NOMO-1 treated with DMSO at 0.1 percent for 48 hours (cell line): ENCODE measurements around the gene KLHL30.
A peak's percentile ranks its signal among the peaks of the same experiment; 100 is the strongest.

Source experiments
- DNase-seq: peaks from one replicate; lab custom pipeline; 2025; ENCODE audit not compliant: unreplicated experiment; lab: John Stamatoyannopoulos, UW

Gene KLHL30, protein sequence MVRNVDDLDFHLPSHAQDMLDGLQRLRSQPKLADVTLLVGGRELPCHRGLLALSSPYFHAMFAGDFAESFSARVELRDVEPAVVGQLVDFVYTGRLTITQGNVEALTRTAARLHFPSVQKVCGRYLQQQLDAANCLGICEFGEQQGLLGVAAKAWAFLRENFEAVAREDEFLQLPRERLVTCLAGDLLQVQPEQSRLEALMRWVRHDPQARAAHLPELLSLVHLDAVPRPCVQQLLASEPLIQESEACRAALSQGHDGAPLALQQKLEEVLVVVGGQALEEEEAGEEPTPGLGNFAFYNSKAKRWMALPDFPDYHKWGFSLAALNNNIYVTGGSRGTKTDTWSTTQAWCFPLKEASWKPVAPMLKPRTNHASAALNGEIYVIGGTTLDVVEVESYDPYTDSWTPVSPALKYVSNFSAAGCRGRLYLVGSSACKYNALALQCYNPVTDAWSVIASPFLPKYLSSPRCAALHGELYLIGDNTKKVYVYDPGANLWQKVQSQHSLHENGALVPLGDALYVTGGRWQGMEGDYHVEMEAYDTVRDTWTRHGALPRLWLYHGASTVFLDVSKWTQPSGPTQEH

DNA sequence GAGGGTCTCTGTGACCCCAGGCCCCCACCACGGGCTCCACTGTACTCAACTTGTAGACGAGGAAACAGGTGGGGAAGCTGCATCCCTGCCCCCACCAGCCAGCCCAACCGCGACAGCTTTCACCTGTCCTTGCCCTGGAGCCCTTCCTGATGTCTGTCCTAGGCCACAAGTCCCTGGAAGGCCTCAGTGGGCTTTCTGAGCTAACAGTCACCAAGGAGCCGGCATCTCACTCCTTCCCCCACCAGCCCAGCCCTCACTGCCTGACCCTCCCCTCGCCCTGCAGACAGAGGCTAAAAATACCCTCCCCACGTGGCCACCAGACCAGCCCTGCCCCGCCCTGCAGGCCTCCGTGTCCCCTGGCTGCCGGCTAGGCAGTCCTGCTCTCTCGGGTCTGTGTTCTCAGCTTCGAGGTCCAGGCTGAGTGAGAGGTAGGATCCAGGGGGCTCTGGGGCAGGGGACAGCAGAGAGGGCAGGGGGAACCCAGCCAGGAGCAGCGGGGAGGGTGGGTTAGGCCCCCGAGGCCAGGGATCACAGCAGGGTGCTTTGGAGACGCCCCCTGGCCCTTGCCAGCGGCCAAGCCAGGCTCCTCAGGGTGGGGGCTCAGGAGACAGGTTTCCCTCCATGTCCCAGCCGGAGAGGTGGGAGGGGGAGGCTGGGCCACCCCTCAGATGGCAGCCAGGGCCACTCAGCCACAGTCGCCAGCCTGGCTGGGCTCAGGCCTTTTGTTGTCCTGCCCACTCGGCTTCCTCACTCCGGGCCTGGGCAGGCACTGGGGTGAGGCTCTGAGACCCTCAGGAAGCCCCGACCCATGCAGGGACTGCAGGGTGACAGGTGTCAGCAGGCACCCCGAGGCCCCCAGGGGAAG, at the start of gene KLHL30:
Gene KLHL30, plus strand, starts transcription at position 338 of the 865 bp plus-strand sequence. CDS start 2,087 bp downstream, outside the sequence.
- DNase-seq, result peak; percentile 7

GRCh38 chr2:238090887-238091286, 47.6 kb upstream of the KLHL30 start:
- DNase-seq, result no peak

DNA sequence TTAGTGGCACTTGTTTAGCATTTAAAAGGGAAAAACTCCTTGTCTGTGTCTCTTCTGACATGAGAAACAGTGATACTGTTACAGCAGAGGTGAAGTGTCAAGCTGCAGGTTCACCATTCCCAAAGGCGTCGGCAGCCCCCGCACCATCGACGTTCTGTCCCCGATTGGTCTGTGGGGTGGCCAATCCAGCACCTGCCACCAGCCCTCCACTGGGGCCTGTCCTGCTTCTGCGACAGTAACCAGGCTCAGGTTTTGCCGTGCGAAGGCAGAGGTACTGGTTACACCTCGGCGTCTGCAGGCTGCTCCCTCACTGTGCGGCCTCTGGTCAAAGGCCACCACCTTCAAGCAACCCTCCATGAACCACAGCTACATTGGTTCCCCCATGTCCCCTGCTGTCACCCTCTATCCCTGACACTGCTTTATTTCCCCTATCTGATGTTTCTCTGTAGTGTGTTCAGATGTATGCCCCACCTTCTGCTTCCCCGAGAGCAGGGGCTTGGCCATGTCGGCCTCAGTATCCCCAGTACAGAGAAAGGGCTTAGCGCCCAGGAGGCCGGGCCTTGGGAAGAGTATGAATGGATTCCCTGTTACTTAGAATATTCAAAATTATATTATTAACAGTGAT, 46.9 kb upstream of the KLHL30 start:
- DNase-seq, result no peak

GRCh38 chr2:238092486-238093035, 45.9 kb upstream of the KLHL30 start:
- DNase-seq, result no peak

GRCh38 chr2:238093181-238094140, 45.0 kb upstream of the KLHL30 start:
- no peak for DNase-seq

- no peak for DNase-seq
Observed at GRCh38 chr2:238094438-238095022, 43.9 kb upstream of the KLHL30 start.

GRCh38 chr2:238095143-238095542, 43.3 kb upstream of the KLHL30 start:
- DNase-seq, result no peak

DNA sequence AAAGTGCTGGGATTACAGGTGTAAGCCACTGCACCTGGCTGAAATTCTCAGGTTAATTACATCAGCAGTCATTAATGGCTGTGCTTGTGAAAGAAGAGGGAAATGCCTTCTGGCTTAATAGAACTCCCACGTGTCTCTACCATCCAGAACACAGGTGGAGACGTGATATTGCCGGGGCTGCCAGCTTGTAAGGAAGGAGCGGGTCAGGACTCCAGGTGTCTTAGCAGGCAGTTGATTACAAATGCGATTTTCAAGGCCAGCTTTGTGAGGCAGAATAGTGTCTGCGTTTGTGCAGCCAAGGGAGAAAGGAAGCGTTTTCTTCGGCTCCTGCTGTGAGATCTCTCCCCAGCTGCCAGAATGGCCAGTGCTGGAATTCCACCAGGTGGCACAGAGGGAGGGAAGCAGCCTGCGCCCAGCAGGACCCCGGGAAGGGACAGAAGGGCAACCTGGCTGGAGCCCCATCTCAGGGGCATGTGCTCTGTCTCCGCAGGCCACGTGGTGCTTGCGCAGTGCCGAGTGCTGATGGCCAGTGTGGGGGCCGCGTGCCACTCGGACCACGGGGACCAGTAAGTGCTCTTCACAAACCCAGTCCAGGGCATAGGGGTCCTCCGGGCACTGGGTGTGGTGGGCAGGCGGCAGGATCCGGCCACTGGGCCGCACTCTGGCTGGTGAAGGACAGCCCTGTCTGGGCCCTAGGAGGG, 42.0 kb upstream of the KLHL30 start:
- no peak for DNase-seq

DNA sequence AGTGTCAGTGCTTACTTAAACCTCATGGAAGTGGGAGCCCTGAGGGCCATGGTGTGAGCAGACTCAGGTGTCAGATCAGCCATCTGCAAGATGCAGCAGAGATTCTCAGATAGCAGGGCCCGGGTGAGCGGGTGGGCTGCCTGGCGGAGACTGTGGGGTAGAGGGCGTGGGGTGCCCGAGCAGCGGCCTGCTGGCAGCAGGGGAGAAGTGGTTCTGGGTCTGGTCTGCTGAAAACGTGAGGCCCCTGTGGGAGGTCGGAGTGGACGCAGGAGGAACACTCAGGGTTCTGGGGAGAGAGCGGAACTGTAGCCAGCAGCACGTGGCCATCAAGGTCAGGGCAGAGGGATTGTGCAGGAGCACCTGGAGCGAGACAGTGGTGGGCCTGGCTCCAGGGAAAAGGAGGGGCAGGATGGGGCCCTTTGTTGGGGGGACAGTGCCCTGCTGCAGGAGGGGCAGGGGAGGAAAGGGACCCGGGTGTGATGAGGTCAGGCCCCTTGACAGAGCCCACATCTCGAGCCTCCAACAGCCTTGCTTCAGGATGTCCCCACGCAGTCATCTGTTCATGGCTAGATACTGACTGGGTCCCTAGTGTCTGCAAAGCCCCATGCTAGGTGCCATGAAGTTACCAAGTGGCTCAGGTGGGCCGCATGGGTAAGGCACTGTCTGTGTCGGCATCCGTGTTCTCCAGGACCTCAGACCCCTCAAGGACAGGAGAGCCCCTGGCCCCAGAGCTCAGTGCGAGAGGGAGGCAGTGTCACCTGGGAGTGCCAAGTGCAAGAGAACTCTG, 41.1 kb upstream of the KLHL30 start:
- DNase-seq, result no peak

DNA sequence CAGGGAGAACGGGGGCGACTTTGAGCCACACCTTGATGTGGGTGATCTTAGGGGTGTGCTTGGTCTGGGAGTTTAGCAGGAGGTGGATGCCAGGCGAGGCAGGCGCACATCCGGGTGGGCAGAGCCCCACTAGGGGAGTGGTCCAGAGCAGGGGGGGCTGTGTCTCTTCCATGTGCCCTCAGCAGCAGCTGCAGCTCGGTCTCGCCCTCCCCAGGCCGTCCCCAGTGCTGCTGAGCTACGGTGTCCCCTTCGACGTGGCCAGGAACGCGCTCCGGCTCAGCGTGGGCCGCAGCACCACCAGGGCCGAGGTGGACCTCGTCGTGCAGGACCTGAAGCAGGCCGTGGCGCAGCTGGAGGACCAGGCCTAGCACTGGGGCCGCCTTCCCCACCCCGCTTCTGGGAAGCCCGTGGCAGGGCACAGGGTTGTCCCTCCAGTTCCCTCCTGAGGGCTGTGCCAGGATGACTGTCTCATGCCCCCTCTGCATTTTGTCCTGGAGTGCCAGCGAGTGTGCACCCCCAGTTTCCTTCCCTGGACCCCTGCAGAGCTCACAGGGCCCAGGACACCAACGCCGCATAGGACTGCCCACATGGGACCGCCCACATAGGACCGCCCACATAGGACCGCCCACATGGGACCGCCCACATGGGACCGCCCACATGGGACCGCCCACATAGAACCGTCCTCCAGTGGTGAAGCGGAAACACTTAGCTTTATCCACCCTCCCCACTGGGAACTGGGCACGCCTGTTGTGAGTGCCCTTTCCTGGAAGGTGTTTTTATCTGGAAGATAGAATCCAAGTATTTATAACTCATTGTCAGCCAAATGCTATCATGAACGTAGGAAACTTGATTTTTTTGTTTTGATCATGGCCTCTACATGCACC, 40.2 kb upstream of the KLHL30 start:
- peak; percentile 12 for DNase-seq

- DNase-seq, result no peak
Observed at GRCh38 chr2:238098901-238099713, 39.4 kb upstream of the KLHL30 start.

- DNase-seq, result no peak
Observed at GRCh38 chr2:238099714-238100048, 38.8 kb upstream of the KLHL30 start.

- no peak for DNase-seq
Observed at GRCh38 chr2:238100049-238100820, 38.2 kb upstream of the KLHL30 start, which contains the start of gene ESPNL. TSS of gene ESPNL (plus strand) at chr2:238100340. CDS start at chr2:238100420, 80 bp downstream.

- no peak for DNase-seq
Observed at GRCh38 chr2:238100821-238101771, 37.4 kb upstream of the KLHL30 start.
